A549 (cell line): Measurements from ENCODE around the gene PPIE.

Experiments used
- BCL3 ChIP-seq: fragments of >200 bp; sonication (Bioruptor Twin); formaldehyde crosslinking; IDR thresholded peaks from 3 replicates; pipeline ENCODE4 v1.6.1; 2016
- EP300 ChIP-seq, 2 experiments: fragments of >200 bp; sonication (Bioruptor Twin); formaldehyde crosslinking; IDR thresholded peaks; 2 replicates in 1 of 2; 3 replicates in 1 of 2; pipeline ENCODE4 v1.6.1; 2016 to 2017
- MAFK ChIP-seq: fragments of 450-650 bp; IDR thresholded peaks from 2 replicates; pipeline ENCODE4 v1.6.1; 2014; ENCODE audit not compliant: partially characterized antibody
- POLR2A ChIP-seq: IDR thresholded peaks from 2 replicates; pipeline ENCODE4 v1.6.1; 2012; ENCODE audit warnings: mild to moderate bottlenecking, low read length
- TF ChIP-seq, protein P1 (sequence below): fragments of 450-650 bp; IDR thresholded peaks from 2 replicates; pipeline ENCODE4 v1.6.1; 2014; ENCODE audit warnings: antibody characterized with exemption

DNA sequence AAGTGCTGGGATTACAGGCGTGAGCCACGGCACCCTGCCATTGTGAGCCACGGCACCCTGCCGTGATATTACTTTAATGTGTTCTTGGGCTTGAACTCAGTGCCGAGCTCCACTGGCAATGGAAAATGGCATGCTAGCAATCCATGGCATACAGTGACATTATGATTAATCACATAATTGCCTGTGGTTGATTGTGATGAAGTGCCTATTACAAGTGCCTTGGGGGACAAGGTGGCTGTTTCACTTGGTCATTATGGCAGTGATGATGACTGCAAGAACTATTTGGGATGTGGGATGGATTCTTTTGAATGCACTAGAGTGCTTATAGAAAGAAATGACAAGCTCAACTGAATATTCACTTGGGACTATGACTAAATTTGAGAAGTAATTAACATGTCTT is 25.1 kb upstream of the PPIE start:
- TF ChIP-seq EP300 (IDR thresholded peaks at IDR 0.05) (no peak), BCL3 (no peak), MAFK (no peak), POLR2A (no peak)
- TF ChIP-seq, protein P1, sequence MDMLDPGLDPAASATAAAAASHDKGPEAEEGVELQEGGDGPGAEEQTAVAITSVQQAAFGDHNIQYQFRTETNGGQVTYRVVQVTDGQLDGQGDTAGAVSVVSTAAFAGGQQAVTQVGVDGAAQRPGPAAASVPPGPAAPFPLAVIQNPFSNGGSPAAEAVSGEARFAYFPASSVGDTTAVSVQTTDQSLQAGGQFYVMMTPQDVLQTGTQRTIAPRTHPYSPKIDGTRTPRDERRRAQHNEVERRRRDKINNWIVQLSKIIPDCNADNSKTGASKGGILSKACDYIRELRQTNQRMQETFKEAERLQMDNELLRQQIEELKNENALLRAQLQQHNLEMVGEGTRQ, result no peak
